Spleen (tissue), 11 donors: ENCODE data around the gene MMP7. TPM values are rescaled to one million over a fixed set of nuclear protein-coding genes. Genes with fewer than 3 reads are reported as not detected.

Experiments used
- DNase-seq: peaks from one replicate; pipeline ENCODE4 v3.0.0-alpha.2; 2020
- H3K27ac ChIP-seq, 8 donors: fragments of 200-600 bp; sonication (generic) in 7 of 8; 1 replicate in 4 of 8; 2 replicates in 4 of 8; pipeline versions ENCODE4 v1.5.0 to v1.8.0; 2016 to 2021; ENCODE audit warnings: inconsistent platforms in 4 of 8, mild to moderate bottlenecking in 4 of 8, moderate library complexity in 1 of 8
- H3K27me3 ChIP-seq, 7 donors: fragments of 200-600 bp; sonication (generic) in 6 of 7; replicated peaks in 1 of 7; 1 replicate in 4 of 7; 2 replicates in 3 of 7; pipeline versions ENCODE4 v1.5.0 to v1.8.0; 2016 to 2021; ENCODE audit warnings: inconsistent platforms in 3 of 7, mild to moderate bottlenecking in 1 of 7
- H3K36me3 ChIP-seq, 6 donors: fragments of 200-600 bp; sonication (generic) in 5 of 6; 1 replicate in 4 of 6; 2 replicates in 2 of 6; pipeline versions ENCODE4 v1.5.0 to v1.8.0; 2016 to 2021; ENCODE audit warnings: inconsistent platforms in 2 of 6
- H3K4me1 ChIP-seq, 6 donors: fragments of 200-600 bp; sonication (generic) in 5 of 6; 1 replicate in 3 of 6; 2 replicates in 3 of 6; pipeline versions ENCODE4 v1.5.0 to v1.8.0; 2016 to 2021; ENCODE audit warnings: inconsistent platforms in 3 of 6
- H3K4me3 ChIP-seq, 8 donors: fragments of 200-600 bp; sonication (generic) in 7 of 8; 1 replicate in 4 of 8; 2 replicates in 4 of 8; pipeline versions ENCODE4 v1.5.0 to v1.8.0; 2016 to 2021; ENCODE audit warnings: inconsistent platforms in 4 of 8, mild to moderate bottlenecking in 4 of 8, moderate library complexity in 2 of 8
- H3K9me3 ChIP-seq, 8 donors: fragments of 200-600 bp; sonication (generic) in 7 of 8; 1 replicate in 4 of 8; 2 replicates in 4 of 8; pipeline versions ENCODE4 v1.5.0 to v1.8.0; 2016 to 2021; ENCODE audit warnings: inconsistent platforms in 4 of 8
- POLR2A ChIP-seq, 3 donors: fragments of 450-650 bp; IDR thresholded peaks; one replicate each; pipeline ENCODE4 v1.5.1; 2017; ENCODE audit warnings: antibody characterized with exemption in 3 of 3, mild to moderate bottlenecking in 1 of 3
- POLR2AphosphoS5 ChIP-seq, 3 donors: sonication (generic); formaldehyde crosslinking; IDR thresholded peaks; one replicate each; pipeline ENCODE4 v1.5.1; 2017; ENCODE audit warnings: antibody characterized with exemption in 3 of 3
- whole genome bisulfite sequencing, 5 donors: extraction: QIAGEN DNeasy Blood & Tissue Kit in 3 of 5; methylation state at CpG; one replicate each; pipeline versions ENCODE4 v1.1.5 to v1.1.7; 2013 to 2018; 5-methylcytosine and 5-hydroxymethylcytosine counted together
- intact Hi-C: fragments of 100-400 bp; cut with DNase I; formaldehyde crosslinking; loops from one replicate; pipeline ENCODE4 v1.15.0; 2023; ENCODE audit warnings: low total_unique reads
- polyA plus RNA-seq, 3 donors: library from polyadenylated mRNA; stranded (reverse); fragments of 200-250 nt; gene quantifications; one replicate each; pipeline ENCODE4 v1.2.1, GENCODE V29; 2013
- total RNA-seq, 7 donors: library from RNA; depleted of rRNA in 3 of 7; stranded (reverse); fragments of >200 nt in 3 of 7; fragmentation: NEBNext Ultra II Directional in 4 of 7; extraction: Animal tissue kit (Norgen Biotek cat#: 25700) in 4 of 7; gene quantifications; one replicate each; pipeline versions ENCODE4 v1.1.0 to v1.2.1, GENCODE V29; 2016 to 2021
- TF ChIP-seq, protein P1 (sequence below), 11 experiments: fragments of 200-600 bp in 7 of 11; fragments of 450-650 bp in 4 of 11; sonication (generic) in 4 of 11; IDR thresholded peaks in 8 of 11; conservative IDR thresholded peaks in 3 of 11; 1 replicate in 7 of 11; 2 replicates in 4 of 11; pipeline versions ENCODE4 v1.4.0 to v1.8.0; 2016 to 2021; ENCODE audit warnings: antibody characterized with exemption in 11 of 11, inconsistent platforms in 4 of 11, mild to moderate bottlenecking in 1 of 11
- donor health status: healthy with polysubstance abuse.
- donor health status: DM: no; HTN: no; CAD: no; lungs with moderate emphysema.
- donor health status: DM: no; HTN: no; CAD: no.
- donor health status: Bipolar disorder and iron deficiency.
- donor health status: healthy.
- donor health status: DM: no; HTN: no; CAD: no.
- donor health status: DM: yes; HTN: yes; CAD: no.

MMP7 gene
- total and polyA plus RNA-seq, 10 donors = 0.34 to 0.63 (median 0.59) TPM; not detected in 7

DNA sequence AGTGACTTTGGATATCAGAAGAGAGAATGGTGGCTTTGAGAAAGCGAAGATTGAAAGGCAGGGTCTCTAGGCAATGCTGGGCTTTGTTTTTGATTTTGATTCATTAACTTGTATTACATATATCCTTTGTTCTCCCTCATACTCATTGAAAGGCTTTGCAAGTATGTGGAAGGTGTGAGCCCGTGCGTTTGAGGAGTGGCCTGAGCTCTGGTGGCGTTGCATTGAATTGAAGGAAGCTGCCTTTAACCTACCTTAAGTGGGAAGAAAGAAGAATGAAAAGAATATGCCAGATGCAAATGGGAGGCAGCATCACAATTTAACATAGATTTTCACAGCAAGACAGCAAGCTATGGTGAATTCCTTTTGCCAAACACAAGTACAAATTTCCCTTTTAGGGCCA is 6.7 kb downstream of the MMP7 start:
- Histone ChIP-seq H3K27ac (no peak overlapping the region), H3K4me3 (no peak overlapping the region), H3K27me3 (no peaks in the 10 kb centered on the region), H3K9me3 (no peaks in the 10 kb centered on the region), H3K4me1 (peaks cover 0 to 7% (median 0%) of the 10 kb centered on the region in 6 donors), H3K36me3 (no peaks in the 10 kb centered on the region)
- intact Hi-C loops = no loop called here
- no peak for DNase-seq
- 83 to 99% (median 87%) methylated on average over 4 of the region's 4 CpGs for WGBS, 5 donors
- TF ChIP-seq POLR2AphosphoS5 (IDR thresholded peaks at IDR 0.05) (no peak), POLR2A (IDR thresholded peaks at IDR 0.05) (no peak)
- TF ChIP-seq, protein P1, sequence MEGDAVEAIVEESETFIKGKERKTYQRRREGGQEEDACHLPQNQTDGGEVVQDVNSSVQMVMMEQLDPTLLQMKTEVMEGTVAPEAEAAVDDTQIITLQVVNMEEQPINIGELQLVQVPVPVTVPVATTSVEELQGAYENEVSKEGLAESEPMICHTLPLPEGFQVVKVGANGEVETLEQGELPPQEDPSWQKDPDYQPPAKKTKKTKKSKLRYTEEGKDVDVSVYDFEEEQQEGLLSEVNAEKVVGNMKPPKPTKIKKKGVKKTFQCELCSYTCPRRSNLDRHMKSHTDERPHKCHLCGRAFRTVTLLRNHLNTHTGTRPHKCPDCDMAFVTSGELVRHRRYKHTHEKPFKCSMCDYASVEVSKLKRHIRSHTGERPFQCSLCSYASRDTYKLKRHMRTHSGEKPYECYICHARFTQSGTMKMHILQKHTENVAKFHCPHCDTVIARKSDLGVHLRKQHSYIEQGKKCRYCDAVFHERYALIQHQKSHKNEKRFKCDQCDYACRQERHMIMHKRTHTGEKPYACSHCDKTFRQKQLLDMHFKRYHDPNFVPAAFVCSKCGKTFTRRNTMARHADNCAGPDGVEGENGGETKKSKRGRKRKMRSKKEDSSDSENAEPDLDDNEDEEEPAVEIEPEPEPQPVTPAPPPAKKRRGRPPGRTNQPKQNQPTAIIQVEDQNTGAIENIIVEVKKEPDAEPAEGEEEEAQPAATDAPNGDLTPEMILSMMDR (IDR thresholded peaks at IDR 0.05 in 8 of 11, conservative IDR thresholded peaks at IDR 0.05 in 3 of 11) = no peak

DNA sequence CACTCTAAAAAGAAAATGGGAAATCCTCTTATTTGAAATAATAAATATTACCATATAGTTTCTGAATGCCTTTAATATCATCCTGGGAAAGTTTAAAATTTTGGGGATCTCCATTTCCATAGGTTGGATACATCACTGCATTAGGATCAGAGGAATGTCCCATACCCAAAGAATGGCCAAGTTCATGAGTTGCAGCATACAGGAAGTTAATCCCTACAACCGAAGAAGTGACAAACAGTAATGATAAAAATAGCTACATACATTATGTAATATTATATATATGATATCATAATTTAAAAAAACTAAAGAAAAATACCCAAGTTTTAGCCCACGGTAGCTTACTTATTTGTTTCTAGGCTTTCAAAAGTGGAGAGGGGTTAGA is 7.4 kb downstream of the MMP7 start:
- Histone ChIP-seq H3K27ac (no peak overlapping the region), H3K9me3 (no peaks in the 10 kb centered on the region), H3K4me3 (no peak overlapping the region), H3K36me3 (no peaks in the 10 kb centered on the region), H3K4me1 (peaks cover 0 to 7% (median 0%) of the 10 kb centered on the region in 6 donors), H3K27me3 (no peaks in the 10 kb centered on the region)
- 52 to 81% (median 60%) methylated on average over 2 of the region's 2 CpGs for WGBS, 5 donors
- intact Hi-C loops = no loop called here
- DNase-seq = no peak
- TF ChIP-seq, protein P1 (IDR thresholded peaks at IDR 0.05 in 8 of 11, conservative IDR thresholded peaks at IDR 0.05 in 3 of 11) = no peak

DNA sequence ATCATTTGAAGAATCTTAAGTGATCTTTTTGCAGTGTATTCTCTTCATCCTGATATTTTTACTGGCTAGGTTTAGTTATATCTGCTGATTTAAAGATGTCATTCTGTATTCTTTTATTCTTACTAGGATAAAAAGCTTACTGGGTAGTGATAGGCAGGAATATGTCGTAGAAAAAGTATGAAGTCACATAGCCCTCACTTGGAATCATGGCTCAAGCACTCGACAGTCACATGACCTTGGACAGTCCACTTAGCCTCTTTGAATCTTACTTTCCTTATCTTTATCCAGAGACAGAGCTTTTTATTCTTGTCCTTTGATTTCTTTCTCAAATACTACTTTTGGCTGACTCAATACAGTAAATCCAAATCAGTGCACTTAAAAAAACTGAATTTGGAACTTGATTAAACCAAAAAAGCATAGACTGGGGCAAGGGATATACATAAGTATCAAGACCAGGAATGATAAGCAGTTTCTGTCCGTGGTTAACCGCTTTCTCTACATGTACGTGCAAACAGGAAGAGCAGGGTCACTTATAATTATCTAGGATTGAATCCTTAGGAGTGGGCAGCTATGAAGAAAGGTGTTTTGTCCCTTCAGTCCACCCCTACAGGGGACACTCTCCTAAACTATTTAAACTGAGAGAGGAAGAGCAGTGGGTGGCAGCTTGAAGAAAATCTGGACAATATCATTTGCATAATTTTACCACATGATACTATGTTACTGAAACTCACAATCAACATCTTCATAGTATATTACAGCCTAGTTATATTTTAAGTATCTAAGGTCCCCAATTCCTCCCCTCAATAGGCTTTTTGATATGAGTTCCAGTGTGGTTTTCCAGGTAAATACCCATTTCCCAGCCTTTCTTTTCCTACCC is 8.0 kb downstream of the MMP7 start:
- DNase-seq = no peak
- 41 to 50% (median 47%) methylated on average over 5 of the region's 5 CpGs for WGBS, 5 donors
- no peak for TF ChIP-seq POLR2AphosphoS5 (IDR thresholded peaks at IDR 0.05)
- intact Hi-C loops = no loop called here
- Histone ChIP-seq H3K4me1 (peaks cover 0 to 7% (median 0%) of the 10 kb centered on the region in 6 donors), H3K36me3 (no peaks in the 10 kb centered on the region), H3K27ac (no peak overlapping the region), H3K9me3 (no peaks in the 10 kb centered on the region), H3K4me3 (no peak overlapping the region), H3K27me3 (no peaks in the 10 kb centered on the region)

DNA sequence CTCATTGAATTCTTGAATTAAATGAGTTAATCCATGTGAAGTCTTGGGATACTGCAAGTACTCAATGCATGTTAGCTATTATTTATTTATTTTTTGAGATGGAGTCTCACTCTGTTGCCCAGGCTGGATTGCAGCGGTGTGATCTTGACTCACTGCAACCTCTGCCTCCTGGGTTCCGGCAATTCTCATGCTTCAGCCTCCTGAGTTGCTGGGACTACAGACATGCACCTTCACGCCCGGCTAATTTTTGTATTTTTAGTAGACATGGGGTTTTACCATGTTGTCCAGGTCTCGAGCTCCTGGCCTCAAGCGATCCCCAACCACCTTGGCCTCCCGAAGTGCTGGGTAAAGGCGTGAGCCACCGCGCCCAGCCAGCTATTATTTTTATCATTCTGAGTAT is 9.4 kb downstream of the MMP7 start:
- Histone ChIP-seq H3K4me3 (no peak overlapping the region), H3K9me3 (no peaks in the 10 kb centered on the region), H3K27ac (no peak overlapping the region), H3K36me3 (no peaks in the 10 kb centered on the region), H3K4me1 (peaks cover 0 to 7% (median 0%) of the 10 kb centered on the region in 6 donors), H3K27me3 (no peaks in the 10 kb centered on the region)
- DNase-seq = no peak
- no peak for TF ChIP-seq POLR2AphosphoS5 (IDR thresholded peaks at IDR 0.05)
- no peak for TF ChIP-seq POLR2A (IDR thresholded peaks at IDR 0.05)
- TF ChIP-seq, protein P1 (IDR thresholded peaks at IDR 0.05 in 8 of 11, conservative IDR thresholded peaks at IDR 0.05 in 3 of 11) = no peak
- intact Hi-C loops = no loop called here
- WGBS, 5 donors = 80 to 91% (median 88%) methylated on average over 10 of the region's 10 CpGs
